ENCODE measurements around the gene PLEKHG5. TPM values are rescaled to one million over a fixed set of nuclear protein-coding genes. Genes with fewer than 3 reads are reported as not detected.

The PLEKHG5 gene
- total RNA-seq, 4 donors from 2014 or later: 17.9 to 42.7 (median 37.1) TPM

- H3K4me3 ChIP-seq: no peak overlapping the region
- in situ Hi-C loops (cut with MboI; ENCODE audit: low pct_ligation_motif_present in 1 of 4, low pct_unique_long_range_greater_than_20kb in 1 of 4, low sequenced_read_pairs in 3 of 4) (loop anchor here in 3 of 4 donors (25.0 kb wide), 1 partner anchor 138 kb away; no protein-coding TSS in a partner anchor), intact Hi-C loops (cut with DNase I; ENCODE audit: low total_unique reads) (no loop called here)
- no peak for TF ChIP-seq POLR2A (IDR thresholded peaks at IDR 0.05)
- TF ChIP-seq POLR2AphosphoS5 (IDR thresholded peaks at IDR 0.05): no peak
- no peak for TF ChIP-seq CTCF (IDR thresholded peaks at IDR 0.05)
- TF ChIP-seq EP300 (IDR thresholded peaks at IDR 0.05; ENCODE audit: low read depth): no peak
- peaks cover 8 to 27% (median 22%) of the 10 kb centered on the region in 4 donors for H3K4me1 ChIP-seq
- 86% methylated on average over 4 of the region's 4 CpGs; no CpG with 5 or more reads in 1 of the 2 donors for WGBS, 2 donors (ENCODE audit: low coverage in 1 of 2)
- no peak for DNase-seq
- no peaks in the 10 kb centered on the region for H3K36me3 ChIP-seq
- no peaks in the 10 kb centered on the region for H3K9me3 ChIP-seq
- H3K27me3 ChIP-seq: peaks cover 34% of the 10 kb centered on the region
- no peak overlapping the region for H3K27ac ChIP-seq
Measured at GRCh38 chr1:6499296-6499695, 7.8 kb upstream of the PLEKHG5 start.

DNA sequence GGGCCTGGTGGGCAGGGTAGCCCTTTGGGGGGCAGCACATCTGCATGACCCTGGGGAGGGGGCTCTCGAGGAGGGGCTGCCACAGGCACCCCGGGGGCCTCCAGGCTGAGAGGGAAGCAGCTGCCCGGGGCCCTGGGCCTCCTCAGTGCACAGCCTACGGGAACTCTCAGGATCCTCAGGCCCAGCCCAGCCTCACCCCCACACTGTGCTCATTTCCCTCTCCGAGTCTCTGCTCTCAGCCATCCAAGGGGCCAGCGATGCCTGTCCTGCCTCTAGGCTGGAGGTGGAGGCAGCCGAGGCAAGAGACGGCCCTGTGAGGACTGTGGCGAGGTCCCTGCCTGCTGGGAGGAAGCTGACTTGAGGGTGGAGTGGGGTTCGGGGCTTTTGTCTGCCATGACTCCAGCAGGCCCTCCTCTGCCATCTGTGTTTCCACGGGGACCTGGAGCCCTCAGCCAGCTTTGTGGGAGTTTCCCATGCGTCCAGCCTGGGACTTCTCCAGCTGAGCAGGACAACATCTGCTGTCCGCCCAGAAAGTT, 7.2 kb upstream of the PLEKHG5 start:
- no peaks in the 10 kb centered on the region for H3K9me3 ChIP-seq
- H3K27ac ChIP-seq: no peak overlapping the region
- H3K36me3 ChIP-seq: no peaks in the 10 kb centered on the region
- no peak for DNase-seq
- H3K4me1 ChIP-seq: peaks cover 8 to 27% (median 22%) of the 10 kb centered on the region in 4 donors
- WGBS, 2 donors (ENCODE audit: low coverage in 1 of 2): 74% methylated on average over 13 of the region's 13 CpGs; no CpG with 5 or more reads in 1 of the 2 donors
- TF ChIP-seq CTCF (IDR thresholded peaks at IDR 0.05): no peak
- TF ChIP-seq POLR2A (IDR thresholded peaks at IDR 0.05): no peak
- no peak for TF ChIP-seq EP300 (IDR thresholded peaks at IDR 0.05; ENCODE audit: low read depth)
- no peak for TF ChIP-seq POLR2AphosphoS5 (IDR thresholded peaks at IDR 0.05)
- no peak overlapping the region for H3K4me3 ChIP-seq
- peaks cover 34% of the 10 kb centered on the region for H3K27me3 ChIP-seq
- in situ Hi-C loops (cut with MboI; ENCODE audit: low pct_ligation_motif_present in 1 of 4, low pct_unique_long_range_greater_than_20kb in 1 of 4, low sequenced_read_pairs in 3 of 4) (loop anchor here in 3 of 4 donors (25.0 kb wide), 1 partner anchor 139 kb away; no protein-coding TSS in a partner anchor), intact Hi-C loops (cut with DNase I; ENCODE audit: low total_unique reads) (no loop called here)

DNA sequence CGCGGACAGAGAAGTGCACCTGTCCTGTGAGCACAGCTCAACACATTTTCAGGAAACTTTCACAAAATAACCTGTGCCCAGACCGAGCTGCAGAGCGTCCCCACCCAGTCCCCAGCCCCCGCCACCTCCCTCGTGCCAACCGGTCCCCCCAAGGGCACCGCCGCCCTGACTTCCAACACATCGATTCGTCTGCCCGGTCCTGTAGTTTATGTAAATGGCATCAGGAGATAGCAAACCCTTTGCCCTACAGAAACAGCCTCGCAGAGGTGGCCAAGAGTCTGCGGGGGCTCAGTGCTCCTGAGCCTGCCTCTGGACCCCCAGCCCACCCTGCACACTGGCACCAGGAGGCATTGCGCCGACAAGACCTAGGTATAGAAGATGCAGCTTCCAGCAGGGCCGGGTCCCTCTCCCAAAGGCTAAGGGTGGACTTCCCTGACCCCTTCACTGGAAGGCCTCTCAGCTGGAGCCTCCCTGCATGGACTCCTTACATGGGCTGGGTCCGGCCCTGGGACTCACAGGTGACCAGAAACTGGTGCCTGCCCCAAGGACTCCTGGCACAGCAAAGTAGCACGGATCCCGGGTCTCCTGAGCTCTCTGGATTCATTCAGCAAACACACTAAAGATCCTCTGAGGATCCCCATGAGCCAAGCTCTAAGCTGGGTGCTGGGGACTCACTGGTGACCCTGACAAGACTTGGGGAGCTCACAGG, 6.6 kb upstream of the PLEKHG5 start:
- in situ Hi-C loops (cut with MboI; ENCODE audit: low pct_ligation_motif_present in 1 of 4, low pct_unique_long_range_greater_than_20kb in 1 of 4, low sequenced_read_pairs in 3 of 4) (loop anchor here in 3 of 4 donors (25.0 kb wide), 1 partner anchor 139 kb away; no protein-coding TSS in a partner anchor), intact Hi-C loops (cut with DNase I; ENCODE audit: low total_unique reads) (no loop called here)

More for the DNA sequence above, 6.6 kb upstream of the PLEKHG5 start:
- DNase-seq: no peak
- Histone ChIP-seq H3K4me1 (peaks cover 8 to 27% (median 22%) of the 10 kb centered on the region in 4 donors), H3K27ac (peak overlapping the region in 1 of 4 donors; percentile 41), H3K9me3 (no peaks in the 10 kb centered on the region), H3K27me3 (peaks cover 34% of the 10 kb centered on the region), H3K4me3 (peak overlapping the region; percentile 26 to 60 (median 53)), H3K36me3 (no peaks in the 10 kb centered on the region)
- no peak for TF ChIP-seq POLR2AphosphoS5 (IDR thresholded peaks at IDR 0.05)
- TF ChIP-seq CTCF (IDR thresholded peaks at IDR 0.05): no peak
- TF ChIP-seq EP300 (IDR thresholded peaks at IDR 0.05; ENCODE audit: low read depth): no peak
- TF ChIP-seq POLR2A (IDR thresholded peaks at IDR 0.05): no peak
- WGBS, 2 donors (ENCODE audit: low coverage in 1 of 2): 39% methylated on average over 20 of the region's 20 CpGs; no CpG with 5 or more reads in 1 of the 2 donors

Measured in transverse colon (tissue), 4 donors.